ENCODE data around the gene SLC9A7.

SLC9A7 gene

GRCh38 chrX:46574774-46575381, 184.0 kb downstream of the SLC9A7 start:
- TF ChIP-seq TAF1 (IDR thresholded peaks at IDR 0.05; ENCODE audit: borderline replicate concordance, insufficient read depth, low read length), result no peak
- TF ChIP-seq, protein P1, sequence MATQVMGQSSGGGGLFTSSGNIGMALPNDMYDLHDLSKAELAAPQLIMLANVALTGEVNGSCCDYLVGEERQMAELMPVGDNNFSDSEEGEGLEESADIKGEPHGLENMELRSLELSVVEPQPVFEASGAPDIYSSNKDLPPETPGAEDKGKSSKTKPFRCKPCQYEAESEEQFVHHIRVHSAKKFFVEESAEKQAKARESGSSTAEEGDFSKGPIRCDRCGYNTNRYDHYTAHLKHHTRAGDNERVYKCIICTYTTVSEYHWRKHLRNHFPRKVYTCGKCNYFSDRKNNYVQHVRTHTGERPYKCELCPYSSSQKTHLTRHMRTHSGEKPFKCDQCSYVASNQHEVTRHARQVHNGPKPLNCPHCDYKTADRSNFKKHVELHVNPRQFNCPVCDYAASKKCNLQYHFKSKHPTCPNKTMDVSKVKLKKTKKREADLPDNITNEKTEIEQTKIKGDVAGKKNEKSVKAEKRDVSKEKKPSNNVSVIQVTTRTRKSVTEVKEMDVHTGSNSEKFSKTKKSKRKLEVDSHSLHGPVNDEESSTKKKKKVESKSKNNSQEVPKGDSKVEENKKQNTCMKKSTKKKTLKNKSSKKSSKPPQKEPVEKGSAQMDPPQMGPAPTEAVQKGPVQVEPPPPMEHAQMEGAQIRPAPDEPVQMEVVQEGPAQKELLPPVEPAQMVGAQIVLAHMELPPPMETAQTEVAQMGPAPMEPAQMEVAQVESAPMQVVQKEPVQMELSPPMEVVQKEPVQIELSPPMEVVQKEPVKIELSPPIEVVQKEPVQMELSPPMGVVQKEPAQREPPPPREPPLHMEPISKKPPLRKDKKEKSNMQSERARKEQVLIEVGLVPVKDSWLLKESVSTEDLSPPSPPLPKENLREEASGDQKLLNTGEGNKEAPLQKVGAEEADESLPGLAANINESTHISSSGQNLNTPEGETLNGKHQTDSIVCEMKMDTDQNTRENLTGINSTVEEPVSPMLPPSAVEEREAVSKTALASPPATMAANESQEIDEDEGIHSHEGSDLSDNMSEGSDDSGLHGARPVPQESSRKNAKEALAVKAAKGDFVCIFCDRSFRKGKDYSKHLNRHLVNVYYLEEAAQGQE (IDR thresholded peaks at IDR 0.05; ENCODE audit: insufficient read depth in 1 of 2, low read depth in 2 of 2, low read length in 2 of 2), result no peak
- TF ChIP-seq SIN3A (IDR thresholded peaks at IDR 0.05; ENCODE audit: borderline replicate concordance, insufficient read depth, low read length), result no peak
- TF ChIP-seq POLR2AphosphoS5 (IDR thresholded peaks at IDR 0.05; ENCODE audit: low read depth, low read length), result no peak
- TF ChIP-seq FOXP2 (optimal IDR thresholded peaks at IDR 0.05; ENCODE audit: borderline replicate concordance, extremely low read depth, extremely low read length, insufficient read depth), result no peak

DNA sequence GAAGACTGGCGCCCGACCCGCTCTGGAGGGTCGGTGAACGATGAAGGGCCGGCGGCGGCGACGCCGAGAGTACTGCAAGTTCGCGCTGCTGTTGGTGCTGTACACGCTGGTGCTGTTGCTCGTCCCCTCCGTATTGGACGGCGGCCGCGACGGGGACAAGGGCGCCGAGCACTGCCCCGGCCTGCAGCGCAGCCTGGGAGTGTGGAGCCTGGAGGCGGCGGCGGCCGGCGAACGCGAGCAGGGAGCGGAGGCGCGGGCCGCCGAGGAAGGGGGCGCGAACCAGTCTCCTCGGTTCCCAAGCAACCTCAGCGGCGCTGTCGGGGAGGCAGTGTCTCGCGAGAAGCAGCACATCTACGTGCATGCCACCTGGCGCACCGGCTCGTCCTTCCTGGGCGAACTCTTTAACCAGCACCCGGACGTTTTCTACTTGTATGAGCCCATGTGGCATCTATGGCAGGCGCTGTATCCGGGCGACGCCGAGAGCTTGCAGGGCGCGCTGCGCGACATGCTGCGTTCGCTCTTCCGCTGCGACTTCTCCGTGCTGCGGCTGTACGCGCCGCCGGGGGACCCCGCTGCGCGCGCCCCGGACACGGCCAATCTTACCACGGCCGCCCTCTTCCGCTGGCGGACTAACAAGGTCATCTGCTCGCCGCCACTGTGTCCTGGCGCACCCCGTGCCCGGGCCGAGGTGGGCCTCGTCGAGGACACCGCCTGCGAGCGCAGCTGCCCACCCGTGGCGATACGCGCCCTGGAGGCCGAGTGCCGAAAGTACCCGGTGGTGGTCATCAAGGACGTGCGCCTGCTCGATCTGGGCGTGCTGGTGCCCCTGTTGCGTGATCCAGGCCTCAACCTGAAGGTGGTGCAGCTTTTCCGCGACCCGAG, 184.8 kb downstream of the SLC9A7 start:
- TF ChIP-seq SIN3A (IDR thresholded peaks at IDR 0.05; ENCODE audit: borderline replicate concordance, insufficient read depth, low read length) (no peak), TAF1 (IDR thresholded peaks at IDR 0.05; ENCODE audit: borderline replicate concordance, insufficient read depth, low read length) (no peak), FOXP2 (optimal IDR thresholded peaks at IDR 0.05; ENCODE audit: borderline replicate concordance, extremely low read depth, extremely low read length, insufficient read depth) (no peak), POLR2AphosphoS5 (IDR thresholded peaks at IDR 0.05; ENCODE audit: low read depth, low read length) (no peak)
- TF ChIP-seq, protein P1 (IDR thresholded peaks at IDR 0.05; ENCODE audit: insufficient read depth in 1 of 2, low read depth in 2 of 2, low read length in 2 of 2), result no peak

GRCh38 chrX:46573331-46573891, 185.5 kb downstream of the SLC9A7 start, which contains the start of gene CHST7:
TSS of gene CHST7 (plus strand) at chrX:46573765. CDS start at chrX:46573932, 167 bp downstream.
- TF ChIP-seq TAF1 (IDR thresholded peaks at IDR 0.05; ENCODE audit: borderline replicate concordance, insufficient read depth, low read length) (no peak), FOXP2 (optimal IDR thresholded peaks at IDR 0.05; ENCODE audit: borderline replicate concordance, extremely low read depth, extremely low read length, insufficient read depth) (no peak), SIN3A (IDR thresholded peaks at IDR 0.05; ENCODE audit: borderline replicate concordance, insufficient read depth, low read length) (no peak)
- TF ChIP-seq, protein P1 (IDR thresholded peaks at IDR 0.05; ENCODE audit: insufficient read depth in 1 of 2, low read depth in 2 of 2, low read length in 2 of 2), result no peak

- no peak for TF ChIP-seq POLR2AphosphoS5 (IDR thresholded peaks at IDR 0.05; ENCODE audit: low read depth, low read length)
- no peak for TF ChIP-seq FOXP2 (optimal IDR thresholded peaks at IDR 0.05; ENCODE audit: borderline replicate concordance, extremely low read depth, extremely low read length, insufficient read depth)
- TF ChIP-seq SIN3A (IDR thresholded peaks at IDR 0.05; ENCODE audit: borderline replicate concordance, insufficient read depth, low read length), result no peak
- TF ChIP-seq, protein P1 (IDR thresholded peaks at IDR 0.05; ENCODE audit: insufficient read depth in 1 of 2, low read depth in 2 of 2, low read length in 2 of 2), result no peak
- no peak for TF ChIP-seq TAF1 (IDR thresholded peaks at IDR 0.05; ENCODE audit: borderline replicate concordance, insufficient read depth, low read length)
Measured at GRCh38 chrX:46572340-46572936, 186.5 kb downstream of the SLC9A7 start.
